Inflammatory macrophage treated with lipopolysaccharide for 4 hours (primary cell): ENCODE measurements around the gene TUT7.
"Not testable (repeated sequence)": the region's sequence is repeated elsewhere in the genome, so short reads cannot be mapped to it uniquely, and the experiment has no call there.

ENCODE experiments used
- DNase-seq: peaks from one replicate; pipeline ENCODE4 v3.0.0-alpha.2; 2020

TUT7 gene

GRCh38 chr9:86290341-86290740, 63.9 kb downstream of the TUT7 start:
- DNase-seq, result not testable (repeated sequence)

- DNase-seq, result no peak
Observed at GRCh38 chr9:86288499-86289198, 65.6 kb downstream of the TUT7 start.

GRCh38 chr9:86287013-86287412, 67.2 kb downstream of the TUT7 start:
- peak; percentile 56 for DNase-seq

GRCh38 chr9:86286278-86286677, 67.9 kb downstream of the TUT7 start:
- no peak for DNase-seq

GRCh38 chr9:86285261-86285660, 68.9 kb downstream of the TUT7 start:
- DNase-seq, result peak; percentile 84

- DNase-seq, result peak; percentile 79
Observed at GRCh38 chr9:86282979-86283535, 71.2 kb downstream of the TUT7 start.

GRCh38 chr9:86282077-86282978, 71.9 kb downstream of the TUT7 start, which contains the start of gene ISCA1:
Gene ISCA1 (minus strand): TSS chr9:86282538. CDS start chr9:86282458, 80 bp downstream.
- DNase-seq, result peak; percentile 94

- no peak for DNase-seq
Observed at GRCh38 chr9:86281593-86282076, 72.6 kb downstream of the TUT7 start.

- no peak for DNase-seq
Observed at GRCh38 chr9:86280580-86280979, 73.6 kb downstream of the TUT7 start.

GRCh38 chr9:86279839-86280238, 74.4 kb downstream of the TUT7 start:
- no peak for DNase-seq

GRCh38 chr9:86277072-86277471, 77.1 kb downstream of the TUT7 start:
- DNase-seq, result no peak

- DNase-seq, result no peak
Observed at GRCh38 chr9:86275962-86276361, 78.2 kb downstream of the TUT7 start.

- no peak for DNase-seq
Observed at GRCh38 chr9:86274821-86275643, 79.2 kb downstream of the TUT7 start.

GRCh38 chr9:86272221-86272620, 82.0 kb downstream of the TUT7 start:
- DNase-seq, result no peak

- DNase-seq, result no peak
Observed at GRCh38 chr9:86263876-86264275, 90.3 kb downstream of the TUT7 start.

- DNase-seq, result no peak
Observed at GRCh38 chr9:86262492-86262891, 91.7 kb downstream of the TUT7 start.

- DNase-seq, result no peak
Observed at GRCh38 chr9:86259557-86259956, 94.7 kb downstream of the TUT7 start, which contains the start of gene C9orf153. Gene C9orf153 (minus strand): TSS chr9:86259657. CDS start chr9:86229603, 30,054 bp downstream.

GRCh38 chr9:86257391-86257790, 96.8 kb downstream of the TUT7 start:
- no peak for DNase-seq

GRCh38 chr9:86256653-86257052, 97.6 kb downstream of the TUT7 start:
- no peak for DNase-seq

GRCh38 chr9:86253577-86253976, 100.6 kb downstream of the TUT7 start:
- DNase-seq, result no peak

- DNase-seq, result no peak
Observed at GRCh38 chr9:86252870-86253269, 101.3 kb downstream of the TUT7 start.

- no peak for DNase-seq
Observed at GRCh38 chr9:86250123-86250522, 104.1 kb downstream of the TUT7 start.
